IPS-NIHi7 (cell line): Measurements from ENCODE around the gene ZBTB49.

Experiments
- DNase-seq: peaks from one replicate; pipeline ENCODE4 v3.0.0; 2012; ENCODE audit warnings: mixed read lengths; ENCODE audit errors: extremely low spot score

The ZBTB49 gene

GRCh38 chr4:4356106-4357041 is 66.3 kb downstream of the ZBTB49 start:
- DNase-seq: no peak

- DNase-seq: peak; percentile 31
Observed at GRCh38 chr4:4358093-4358854, 68.2 kb downstream of the ZBTB49 start.

GRCh38 chr4:4361883-4362282 is 71.8 kb downstream of the ZBTB49 start:
- DNase-seq: no peak

- no peak for DNase-seq
Observed at GRCh38 chr4:4362991-4363697, 73.1 kb downstream of the ZBTB49 start.

GRCh38 chr4:4364061-4364460 is 74.0 kb downstream of the ZBTB49 start:
- no peak for DNase-seq

- peak; percentile 42 for DNase-seq
Observed at GRCh38 chr4:4364486-4365208, 74.6 kb downstream of the ZBTB49 start.

GRCh38 chr4:4368809-4369580 is 78.9 kb downstream of the ZBTB49 start:
- DNase-seq: no peak
